SK-N-SH treated with all-trans-retinoic acid at 6 μM for 48 hours (cell line): ENCODE measurements around the gene GZMA.
"Not testable (repeated sequence)": the region's sequence is repeated elsewhere in the genome, so short reads cannot be mapped to it uniquely, and the experiment has no call there.

Experiments used
- ATAC-seq: fragments of 200-7000 bp; cut with Tn5 transposase; 3 replicates; pipeline ENCODE4 v1.9.1; 2020; ENCODE audit warnings: mild to moderate bottlenecking, moderate library complexity
- ARNTL ChIP-seq: fragments of 450-650 bp; formaldehyde crosslinking; IDR thresholded peaks from 2 replicates; pipeline ENCODE4 v1.5.0; 2020; ENCODE audit warnings: low read depth, mild to moderate bottlenecking, moderate library complexity, borderline replicate concordance
- BACH2 ChIP-seq: fragments of 250-450 bp; sonication (Bioruptor Pico); IDR thresholded peaks from 2 replicates; pipeline ENCODE4 v1.9.0; 2021; ENCODE audit warnings: mild to moderate bottlenecking, borderline replicate concordance
- CSDC2 ChIP-seq: fragments of 250-450 bp; sonication (Bioruptor Pico); IDR thresholded peaks from 2 replicates; pipeline ENCODE4 v1.5.0; 2020; ENCODE audit warnings: mild to moderate bottlenecking, moderate library complexity
- ESRRG ChIP-seq: fragments of 250-450 bp; sonication (Bioruptor Pico); IDR thresholded peaks from 2 replicates; pipeline ENCODE4 v1.6.1; 2021; ENCODE audit warnings: mild to moderate bottlenecking
- GLIS3 ChIP-seq: fragments of 250-450 bp; sonication (Bioruptor Pico); IDR thresholded peaks from 2 replicates; pipeline ENCODE4 v1.5.0; 2020; ENCODE audit warnings: mild to moderate bottlenecking, moderate library complexity
- OSR1 ChIP-seq: fragments of 250-450 bp; sonication (Bioruptor Pico); IDR thresholded peaks from 2 replicates; pipeline ENCODE4 v1.8.0; 2022; ENCODE audit warnings: moderate library complexity, mild to moderate bottlenecking, inconsistent platforms
- PPARA ChIP-seq: fragments of 250-450 bp; sonication (Bioruptor Pico); IDR thresholded peaks from 2 replicates; pipeline ENCODE4 v1.5.0; 2020; ENCODE audit warnings: mild to moderate bottlenecking, borderline replicate concordance
- RARB ChIP-seq: fragments of 250-450 bp; sonication (Bioruptor Pico); IDR thresholded peaks from 2 replicates; pipeline ENCODE4 v1.8.0; 2021; ENCODE audit warnings: mild to moderate bottlenecking, moderate library complexity
- SNAI2 ChIP-seq: fragments of 250-450 bp; sonication (Bioruptor Pico); IDR thresholded peaks from 2 replicates; pipeline ENCODE4 v1.5.0; 2020; ENCODE audit warnings: mild to moderate bottlenecking, moderate library complexity
- TCF4 ChIP-seq: fragments of 250-450 bp; sonication (Bioruptor Pico); IDR thresholded peaks from 2 replicates; pipeline ENCODE4 v1.8.0; 2021; ENCODE audit warnings: mild to moderate bottlenecking, moderate library complexity, borderline replicate concordance
- TOX ChIP-seq: fragments of 250-450 bp; sonication (Bioruptor Pico); IDR thresholded peaks from 2 replicates; pipeline ENCODE4 v1.8.0; 2021; ENCODE audit warnings: mild to moderate bottlenecking, moderate library complexity, borderline replicate concordance
- ZC3H10 ChIP-seq: fragments of 250-450 bp; sonication (Bioruptor Pico); IDR thresholded peaks from 2 replicates; pipeline ENCODE4 v1.5.1; 2021; ENCODE audit warnings: mild to moderate bottlenecking, moderate library complexity
- ZFP30 ChIP-seq: fragments of 450-650 bp; formaldehyde crosslinking; IDR thresholded peaks from 2 replicates; pipeline ENCODE4 v1.5.0; 2022; ENCODE audit warnings: mild to moderate bottlenecking, moderate library complexity
- ZNF70 ChIP-seq: fragments of 450-650 bp; formaldehyde crosslinking; IDR thresholded peaks from 2 replicates; pipeline ENCODE4 v1.5.0; 2020; ENCODE audit warnings: mild to moderate bottlenecking, moderate library complexity
- ZNF8 ChIP-seq: fragments of 450-650 bp; formaldehyde crosslinking; IDR thresholded peaks from 2 replicates; pipeline ENCODE4 v1.5.0; 2020; ENCODE audit warnings: mild to moderate bottlenecking, moderate library complexity
- TF ChIP-seq, protein P1 (sequence below): fragments of 250-450 bp; sonication (Bioruptor Pico); IDR thresholded peaks from 2 replicates; pipeline ENCODE4 v1.8.0; 2020; ENCODE audit warnings: mild to moderate bottlenecking, moderate library complexity, borderline replicate concordance
- TF ChIP-seq, protein P2 (sequence below): fragments of 250-450 bp; sonication (Bioruptor Pico); IDR thresholded peaks from 2 replicates; pipeline ENCODE4 v1.5.1; 2021; ENCODE audit warnings: mild to moderate bottlenecking, moderate library complexity
- TF ChIP-seq, protein P3 (sequence below): fragments of 250-450 bp; sonication (Bioruptor Pico); IDR thresholded peaks from 2 replicates; pipeline ENCODE4 v1.5.0; 2020; ENCODE audit warnings: mild to moderate bottlenecking, moderate library complexity
- TF ChIP-seq, protein P4 (sequence below): fragments of 250-450 bp; sonication (Bioruptor Pico); IDR thresholded peaks from 2 replicates; pipeline ENCODE4 v1.5.1; 2020; ENCODE audit warnings: low read depth, mild to moderate bottlenecking, moderate library complexity

Gene GZMA

DNA sequence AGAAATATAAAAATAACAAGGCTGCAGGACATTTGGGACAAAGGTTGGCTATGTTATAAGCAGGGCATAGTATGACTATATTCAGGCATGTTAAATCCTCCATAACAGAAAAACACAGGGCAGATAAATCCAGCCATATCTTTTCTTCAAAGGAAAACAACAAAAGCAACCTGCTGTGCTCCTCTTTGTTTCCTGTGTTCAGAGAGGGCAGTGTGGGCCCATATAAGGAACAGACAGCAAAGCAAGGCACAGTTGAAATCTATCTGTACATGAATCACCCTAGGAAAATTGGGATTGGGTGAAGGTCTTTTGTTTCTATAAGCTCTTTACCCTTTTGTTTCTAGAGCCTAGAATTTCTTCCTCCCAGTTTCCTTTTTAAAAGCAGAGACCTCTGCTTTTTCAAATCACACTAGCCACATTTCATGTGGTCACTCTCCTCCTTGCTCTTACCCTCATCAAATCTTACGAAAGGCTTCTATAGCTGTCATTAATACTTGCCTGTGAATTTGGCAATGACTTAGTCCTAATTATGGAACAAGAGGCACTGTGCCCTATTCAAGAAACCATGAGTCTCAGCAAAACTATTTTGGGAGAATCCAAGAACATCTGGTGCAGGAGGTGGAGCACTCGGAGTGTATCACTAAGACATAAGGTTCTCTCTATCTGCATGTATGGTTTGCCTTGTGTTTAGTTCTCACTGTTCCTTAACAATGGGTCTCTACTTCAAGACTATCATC lies 1.8 kb downstream of the GZMA start (continued):
- TF ChIP-seq BACH2 (no peak), CSDC2 (CRISPR knock-in tag) (no peak), ESRRG (CRISPR knock-in tag) (no peak), PPARA (CRISPR knock-in tag) (no peak), OSR1 (CRISPR knock-in tag) (no peak), TOX (CRISPR knock-in tag) (no peak), RARB (CRISPR knock-in tag) (no peak), GLIS3 (CRISPR knock-in tag) (no peak), ZC3H10 (CRISPR knock-in tag) (no peak)
- TF ChIP-seq, protein P1, sequence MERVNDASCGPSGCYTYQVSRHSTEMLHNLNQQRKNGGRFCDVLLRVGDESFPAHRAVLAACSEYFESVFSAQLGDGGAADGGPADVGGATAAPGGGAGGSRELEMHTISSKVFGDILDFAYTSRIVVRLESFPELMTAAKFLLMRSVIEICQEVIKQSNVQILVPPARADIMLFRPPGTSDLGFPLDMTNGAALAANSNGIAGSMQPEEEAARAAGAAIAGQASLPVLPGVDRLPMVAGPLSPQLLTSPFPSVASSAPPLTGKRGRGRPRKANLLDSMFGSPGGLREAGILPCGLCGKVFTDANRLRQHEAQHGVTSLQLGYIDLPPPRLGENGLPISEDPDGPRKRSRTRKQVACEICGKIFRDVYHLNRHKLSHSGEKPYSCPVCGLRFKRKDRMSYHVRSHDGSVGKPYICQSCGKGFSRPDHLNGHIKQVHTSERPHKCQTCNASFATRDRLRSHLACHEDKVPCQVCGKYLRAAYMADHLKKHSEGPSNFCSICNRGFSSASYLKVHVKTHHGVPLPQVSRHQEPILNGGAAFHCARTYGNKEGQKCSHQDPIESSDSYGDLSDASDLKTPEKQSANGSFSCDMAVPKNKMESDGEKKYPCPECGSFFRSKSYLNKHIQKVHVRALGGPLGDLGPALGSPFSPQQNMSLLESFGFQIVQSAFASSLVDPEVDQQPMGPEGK (CRISPR knock-in tag) = no peak
- TF ChIP-seq, protein P2, sequence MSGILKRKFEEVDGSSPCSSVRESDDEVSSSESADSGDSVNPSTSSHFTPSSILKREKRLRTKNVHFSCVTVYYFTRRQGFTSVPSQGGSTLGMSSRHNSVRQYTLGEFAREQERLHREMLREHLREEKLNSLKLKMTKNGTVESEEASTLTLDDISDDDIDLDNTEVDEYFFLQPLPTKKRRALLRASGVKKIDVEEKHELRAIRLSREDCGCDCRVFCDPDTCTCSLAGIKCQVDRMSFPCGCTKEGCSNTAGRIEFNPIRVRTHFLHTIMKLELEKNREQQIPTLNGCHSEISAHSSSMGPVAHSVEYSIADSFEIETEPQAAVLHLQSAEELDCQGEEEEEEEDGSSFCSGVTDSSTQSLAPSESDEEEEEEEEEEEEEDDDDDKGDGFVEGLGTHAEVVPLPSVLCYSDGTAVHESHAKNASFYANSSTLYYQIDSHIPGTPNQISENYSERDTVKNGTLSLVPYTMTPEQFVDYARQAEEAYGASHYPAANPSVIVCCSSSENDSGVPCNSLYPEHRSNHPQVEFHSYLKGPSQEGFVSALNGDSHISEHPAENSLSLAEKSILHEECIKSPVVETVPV (CRISPR knock-in tag) = no peak

DNA sequence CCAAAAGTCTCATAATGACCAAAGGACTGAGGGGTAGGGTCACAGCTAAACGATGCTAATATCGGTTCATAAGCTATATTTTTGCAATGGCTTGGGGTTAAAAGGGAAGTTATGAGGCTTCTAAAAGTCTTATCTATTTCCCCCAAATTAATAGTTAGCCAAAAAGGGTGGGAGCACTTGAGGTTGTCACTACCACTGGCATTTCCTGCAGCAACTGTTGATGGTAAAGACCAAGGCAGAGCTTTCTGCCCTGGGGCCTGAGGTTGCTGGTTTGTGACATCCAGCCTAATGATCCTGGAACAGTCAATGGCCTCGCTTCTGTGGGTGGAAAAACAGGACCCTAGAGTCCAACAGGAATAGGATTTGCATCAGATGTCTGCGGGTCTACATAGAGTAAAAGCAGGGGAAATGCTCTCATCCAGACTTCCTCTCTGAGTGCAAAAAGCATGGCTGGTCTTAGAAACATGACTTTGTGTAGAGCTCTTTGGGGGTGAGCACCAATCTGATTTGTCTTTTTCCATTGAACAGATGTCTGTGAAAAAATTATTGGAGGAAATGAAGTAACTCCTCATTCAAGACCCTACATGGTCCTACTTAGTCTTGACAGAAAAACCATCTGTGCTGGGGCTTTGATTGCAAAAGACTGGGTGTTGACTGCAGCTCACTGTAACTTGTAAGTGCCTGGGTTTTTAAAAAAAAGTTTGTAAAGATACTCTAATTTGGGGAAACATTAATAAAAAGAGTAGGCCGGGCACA lies 2.7 kb downstream of the GZMA start:
- TF ChIP-seq SNAI2 (no peak), CSDC2 (CRISPR knock-in tag) (no peak), GLIS3 (CRISPR knock-in tag) (no peak), ARNTL (CRISPR knock-in tag) (no peak)
- TF ChIP-seq, all 23 proteins: peak for 0
- ATAC-seq = no peak

DNA sequence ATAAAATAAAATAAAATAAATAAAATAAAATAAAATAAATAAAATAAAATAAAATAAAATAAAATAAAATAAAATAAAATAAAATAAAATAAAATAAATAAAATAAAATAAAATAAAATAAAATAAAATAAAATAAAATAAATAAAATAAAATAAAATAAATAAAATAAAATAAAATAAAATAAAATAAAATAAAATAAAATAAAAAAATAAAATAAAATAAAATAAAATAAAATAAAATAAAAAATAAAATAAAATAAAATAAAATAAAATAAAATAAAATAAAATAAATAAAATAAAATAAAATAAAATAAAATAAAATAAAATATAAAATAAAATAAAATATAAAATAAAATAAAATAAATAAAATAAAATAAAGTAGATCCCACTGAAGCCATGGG lies 3.5 kb downstream of the GZMA start:
- ATAC-seq = not testable (repeated sequence)

DNA sequence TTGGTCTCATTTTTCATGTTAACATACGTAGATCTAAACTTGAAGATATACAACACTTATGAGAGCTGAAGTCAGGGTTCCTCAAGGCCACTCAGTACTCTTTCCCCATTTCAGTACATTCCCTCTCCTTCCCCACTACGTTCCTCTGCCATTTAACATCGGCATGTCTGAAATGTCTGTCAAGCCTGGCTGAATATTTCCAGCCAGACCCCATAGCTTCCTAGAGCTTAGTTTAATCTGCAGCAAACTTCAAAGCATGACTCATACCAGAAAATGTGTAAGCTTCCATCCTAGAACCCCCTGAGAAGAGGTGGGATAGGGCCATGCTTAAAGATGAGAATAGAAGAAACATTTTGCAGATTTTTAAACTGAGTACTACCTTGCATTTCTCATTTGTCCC lies 6.2 kb downstream of the GZMA start:
- TF ChIP-seq ZFP30 (CRISPR knock-in tag) = no peak
- no peak for TF ChIP-seq RARB (CRISPR knock-in tag)
- TF ChIP-seq, protein P3, sequence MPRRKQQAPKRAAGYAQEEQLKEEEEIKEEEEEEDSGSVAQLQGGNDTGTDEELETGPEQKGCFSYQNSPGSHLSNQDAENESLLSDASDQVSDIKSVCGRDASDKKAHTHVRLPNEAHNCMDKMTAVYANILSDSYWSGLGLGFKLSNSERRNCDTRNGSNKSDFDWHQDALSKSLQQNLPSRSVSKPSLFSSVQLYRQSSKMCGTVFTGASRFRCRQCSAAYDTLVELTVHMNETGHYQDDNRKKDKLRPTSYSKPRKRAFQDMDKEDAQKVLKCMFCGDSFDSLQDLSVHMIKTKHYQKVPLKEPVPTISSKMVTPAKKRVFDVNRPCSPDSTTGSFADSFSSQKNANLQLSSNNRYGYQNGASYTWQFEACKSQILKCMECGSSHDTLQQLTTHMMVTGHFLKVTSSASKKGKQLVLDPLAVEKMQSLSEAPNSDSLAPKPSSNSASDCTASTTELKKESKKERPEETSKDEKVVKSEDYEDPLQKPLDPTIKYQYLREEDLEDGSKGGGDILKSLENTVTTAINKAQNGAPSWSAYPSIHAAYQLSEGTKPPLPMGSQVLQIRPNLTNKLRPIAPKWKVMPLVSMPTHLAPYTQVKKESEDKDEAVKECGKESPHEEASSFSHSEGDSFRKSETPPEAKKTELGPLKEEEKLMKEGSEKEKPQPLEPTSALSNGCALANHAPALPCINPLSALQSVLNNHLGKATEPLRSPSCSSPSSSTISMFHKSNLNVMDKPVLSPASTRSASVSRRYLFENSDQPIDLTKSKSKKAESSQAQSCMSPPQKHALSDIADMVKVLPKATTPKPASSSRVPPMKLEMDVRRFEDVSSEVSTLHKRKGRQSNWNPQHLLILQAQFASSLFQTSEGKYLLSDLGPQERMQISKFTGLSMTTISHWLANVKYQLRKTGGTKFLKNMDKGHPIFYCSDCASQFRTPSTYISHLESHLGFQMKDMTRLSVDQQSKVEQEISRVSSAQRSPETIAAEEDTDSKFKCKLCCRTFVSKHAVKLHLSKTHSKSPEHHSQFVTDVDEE (CRISPR knock-in tag) = no peak
- TF ChIP-seq ESRRG (CRISPR knock-in tag) = no peak
- no peak for TF ChIP-seq CSDC2 (CRISPR knock-in tag)
- TF ChIP-seq, protein P4, sequence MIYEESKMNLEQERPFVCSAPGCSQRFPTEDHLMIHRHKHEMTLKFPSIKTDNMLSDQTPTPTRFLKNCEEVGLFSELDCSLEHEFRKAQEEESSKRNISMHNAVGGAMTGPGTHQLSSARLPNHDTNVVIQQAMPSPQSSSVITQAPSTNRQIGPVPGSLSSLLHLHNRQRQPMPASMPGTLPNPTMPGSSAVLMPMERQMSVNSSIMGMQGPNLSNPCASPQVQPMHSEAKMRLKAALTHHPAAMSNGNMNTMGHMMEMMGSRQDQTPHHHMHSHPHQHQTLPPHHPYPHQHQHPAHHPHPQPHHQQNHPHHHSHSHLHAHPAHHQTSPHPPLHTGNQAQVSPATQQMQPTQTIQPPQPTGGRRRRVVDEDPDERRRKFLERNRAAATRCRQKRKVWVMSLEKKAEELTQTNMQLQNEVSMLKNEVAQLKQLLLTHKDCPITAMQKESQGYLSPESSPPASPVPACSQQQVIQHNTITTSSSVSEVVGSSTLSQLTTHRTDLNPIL (CRISPR knock-in tag) = no peak
- no peak for TF ChIP-seq BACH2
- no peak for TF ChIP-seq ZC3H10 (CRISPR knock-in tag)
- TF ChIP-seq, protein P2 (CRISPR knock-in tag) = no peak
- no peak for TF ChIP-seq ARNTL (CRISPR knock-in tag)
- no peak for TF ChIP-seq TCF4 (CRISPR knock-in tag)
- no peak for TF ChIP-seq ZNF70 (CRISPR knock-in tag)
- no peak for TF ChIP-seq ZNF8 (CRISPR knock-in tag)
- TF ChIP-seq, protein P1 (CRISPR knock-in tag) = no peak
- TF ChIP-seq, all 23 proteins: peak for 0
- ATAC-seq = no peak
